ENCODE results near the gene ZSCAN22. TPM values are rescaled to one million over a fixed set of nuclear protein-coding genes. Genes with fewer than 3 reads are reported as not detected.

The ZSCAN22 gene
- 1.2 TPM for total RNA-seq
- polyA plus RNA-seq = 1.2 TPM
- long read RNA-seq, donor 1 = 0 reads
- long read RNA-seq, donor 2, full-length matches to known transcripts = 1 of 1 reads
- long read RNA-seq, donor 2, partial matches to known transcripts = 0 of 1 reads
- long read RNA-seq, donor 2, other reads (novel, unspliced or antisense) = 0 of 1 reads
- long read RNA-seq, donor 3, full-length matches to known transcripts = 1 of 1 reads
- long read RNA-seq, donor 3, partial matches to known transcripts = 0 of 1 reads
- long read RNA-seq, donor 3, other reads (novel, unspliced or antisense) = 0 of 1 reads
- long read RNA-seq, donor 4 = 0 reads
- long read RNA-seq, donor 5, full-length matches to known transcripts = 1 of 1 reads
- long read RNA-seq, donor 5, partial matches to known transcripts = 0 of 1 reads
- long read RNA-seq, donor 5, other reads (novel, unspliced or antisense) = 0 of 1 reads
- long read RNA-seq, donor 6 = 0 reads
- long read RNA-seq, donor 7 = 0 reads
- long read RNA-seq, donor 8 = 0 reads
- long read RNA-seq, donor 9, partial matches to known transcripts = 0 of 43 reads
- long read RNA-seq, donor 9, other reads (novel, unspliced or antisense) = 43 of 43 reads
- long read RNA-seq, donor 10 = 0 reads

GRCh38 chr19:58326914-58327726, at the start of gene ZSCAN22:
TSS of gene ZSCAN22 (plus strand) at chr19:58326994. CDS start at chr19:58334803, 7,809 bp downstream.
- Histone ChIP-seq H3K4me1 (ENCODE audit: control insufficient read depth in 2 of 2, insufficient read depth in 2 of 2, low read length in 2 of 2) (peaks cover 10 to 18% of the 10 kb centered on the region in 2 donors), H3K4me3 (ENCODE audit: low read length in 2 of 2) (peak within 1 kb of the TSS; percentile 78 to 94), H3K27me3 (ENCODE audit: control insufficient read depth in 2 of 2, insufficient read depth in 1 of 2, low read length in 1 of 2) (no peaks in the 10 kb centered on the region), H3K36me3 (ENCODE audit: control insufficient read depth in 2 of 2, insufficient read depth in 2 of 2, low read length in 1 of 2) (no peaks in the 10 kb centered on the region), H3K27ac (ENCODE audit: low read depth in 1 of 2, low read length in 1 of 2) (peak within 1 kb of the TSS; percentile 55 to 84), H3K9me3 (ENCODE audit: control insufficient read depth in 2 of 2, insufficient read depth in 1 of 2, low read length in 1 of 2) (no peaks in the 10 kb centered on the region)
- peak; percentile 80 to 96 (median 91) for DNase-seq (ENCODE audit: low read depth in 6 of 9, low spot score in 9 of 9)
- WGBS = 1% methylated on average over 62 of the region's 62 CpGs

GRCh38 chr19:58277197-58277596, 49.6 kb upstream of the ZSCAN22 start:
- Histone ChIP-seq H3K36me3 (ENCODE audit: control insufficient read depth in 2 of 2, insufficient read depth in 2 of 2, low read length in 1 of 2) (peaks cover 13 to 36% of the 10 kb centered on the region in 2 donors), H3K27me3 (ENCODE audit: control insufficient read depth in 2 of 2, insufficient read depth in 1 of 2, low read length in 1 of 2) (no peaks in the 10 kb centered on the region), H3K4me1 (ENCODE audit: control insufficient read depth in 2 of 2, insufficient read depth in 2 of 2, low read length in 2 of 2) (peaks cover 12 to 18% of the 10 kb centered on the region in 2 donors), H3K4me3 (ENCODE audit: low read length in 2 of 2) (no peak overlapping the region), H3K27ac (ENCODE audit: low read depth in 1 of 2, low read length in 1 of 2) (no peak overlapping the region), H3K9me3 (ENCODE audit: control insufficient read depth in 2 of 2, insufficient read depth in 1 of 2, low read length in 1 of 2) (peaks cover 2 to 48% of the 10 kb centered on the region in 2 donors)
- WGBS = 99% methylated on average over 7 of the region's 7 CpGs
- no peak for DNase-seq (ENCODE audit: low read depth in 6 of 9, low spot score in 9 of 9)

DNA sequence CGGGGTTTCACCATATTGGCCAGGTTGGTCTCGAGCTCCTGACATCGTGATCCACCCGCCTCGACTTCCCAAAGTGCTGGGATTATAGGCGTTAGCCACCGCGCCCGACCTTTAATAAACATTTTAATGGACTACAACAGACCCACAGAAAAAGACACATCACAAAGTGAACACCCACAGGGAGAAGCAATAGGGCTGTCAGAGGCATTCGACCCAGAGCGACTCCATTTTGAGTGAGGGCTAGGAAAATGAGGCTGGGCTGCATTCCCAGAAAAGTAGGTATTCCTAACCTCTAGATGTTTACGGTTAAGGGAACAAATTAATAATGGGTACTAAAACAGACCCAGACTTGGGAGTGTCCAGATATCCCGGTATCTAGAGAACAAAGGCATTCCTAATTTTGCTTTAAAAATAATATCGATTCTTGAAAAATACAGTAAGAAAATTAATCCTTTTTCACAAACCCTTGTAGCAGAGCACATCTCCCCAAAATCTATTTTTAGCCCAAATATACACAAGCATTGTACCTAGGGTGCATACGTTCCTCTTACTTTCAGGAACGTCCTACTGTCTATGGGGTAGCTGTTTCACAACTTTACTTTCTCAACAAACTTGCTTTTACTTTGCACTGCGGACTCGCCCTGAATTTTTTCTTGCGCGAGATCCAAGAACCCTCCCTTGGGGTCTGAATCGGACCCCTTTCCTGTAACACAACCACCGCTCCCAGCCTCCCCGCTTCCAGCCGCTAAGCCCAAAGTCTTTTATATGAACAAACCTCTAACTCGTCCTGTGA, 48.9 kb upstream of the ZSCAN22 start:
- no peak for DNase-seq (ENCODE audit: low read depth in 6 of 9, low spot score in 9 of 9)
- Histone ChIP-seq H3K9me3 (ENCODE audit: control insufficient read depth in 2 of 2, insufficient read depth in 1 of 2, low read length in 1 of 2) (peaks cover 2 to 44% of the 10 kb centered on the region in 2 donors), H3K36me3 (ENCODE audit: control insufficient read depth in 2 of 2, insufficient read depth in 2 of 2, low read length in 1 of 2) (peaks cover 13 to 33% of the 10 kb centered on the region in 2 donors), H3K4me1 (ENCODE audit: control insufficient read depth in 2 of 2, insufficient read depth in 2 of 2, low read length in 2 of 2) (peaks cover 12 to 18% of the 10 kb centered on the region in 2 donors), H3K27me3 (ENCODE audit: control insufficient read depth in 2 of 2, insufficient read depth in 1 of 2, low read length in 1 of 2) (no peaks in the 10 kb centered on the region), H3K27ac (ENCODE audit: low read depth in 1 of 2, low read length in 1 of 2) (peak overlapping the region; percentile 89 to 91), H3K4me3 (ENCODE audit: low read length in 2 of 2) (peak overlapping the region; percentile 86 to 97)
- 46% methylated on average over 25 of the region's 25 CpGs for WGBS

DNA sequence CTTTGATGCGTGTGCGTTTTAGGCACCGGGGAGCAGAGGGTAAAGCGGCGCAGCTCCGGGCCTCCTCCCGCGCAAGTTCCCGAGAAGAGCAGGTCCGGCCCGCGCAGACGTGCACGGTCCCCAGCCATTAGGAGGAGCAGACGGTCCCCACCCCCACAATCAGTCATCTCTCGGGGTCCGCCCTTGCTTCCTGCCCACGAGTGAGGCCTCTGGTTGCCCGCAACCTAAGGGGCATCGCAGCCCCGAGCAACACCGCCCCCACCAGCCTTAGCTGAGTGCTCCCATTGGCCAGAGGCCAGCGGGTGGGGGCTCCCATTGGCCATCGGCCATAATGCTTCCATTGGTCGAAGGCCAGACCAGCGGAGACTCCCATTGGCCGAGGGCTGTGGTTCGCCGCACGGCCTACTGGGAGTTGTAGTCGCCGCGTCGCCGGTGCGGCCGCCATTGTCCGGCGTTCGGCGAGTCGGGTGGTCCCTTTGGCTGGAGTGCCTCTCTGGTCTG, 48.2 kb upstream of the ZSCAN22 start, which contains the start of gene ZNF8:
ZNF8 (plus strand) TSS at position 415 of the 501 bp plus-strand sequence. CDS start 127 bp downstream, outside the sequence.
- WGBS = under 1% methylated on average over 42 of the region's 42 CpGs
- H3K36me3 ChIP-seq (ENCODE audit: control insufficient read depth in 2 of 2, insufficient read depth in 2 of 2, low read length in 1 of 2) = peaks cover 17 to 30% of the 10 kb centered on the region in 2 donors
- peaks cover 12 to 18% of the 10 kb centered on the region in 2 donors for H3K4me1 ChIP-seq (ENCODE audit: control insufficient read depth in 2 of 2, insufficient read depth in 2 of 2, low read length in 2 of 2)
- peak within 1 kb of the TSS; percentile 86 to 97 for H3K4me3 ChIP-seq (ENCODE audit: low read length in 2 of 2)
- no peaks in the 10 kb centered on the region for H3K27me3 ChIP-seq (ENCODE audit: control insufficient read depth in 2 of 2, insufficient read depth in 1 of 2, low read length in 1 of 2)
- H3K9me3 ChIP-seq (ENCODE audit: control insufficient read depth in 2 of 2, insufficient read depth in 1 of 2, low read length in 1 of 2) = peaks cover 2 to 43% of the 10 kb centered on the region in 2 donors
- DNase-seq (ENCODE audit: low read depth in 6 of 9, low spot score in 9 of 9) = peak; percentile 82 to 97 (median 89)
- peak within 1 kb of the TSS; percentile 89 to 91 for H3K27ac ChIP-seq (ENCODE audit: low read depth in 1 of 2, low read length in 1 of 2)

- peaks cover 2 to 41% of the 10 kb centered on the region in 2 donors for H3K9me3 ChIP-seq (ENCODE audit: control insufficient read depth in 2 of 2, insufficient read depth in 1 of 2, low read length in 1 of 2)
- peaks cover 12 to 18% of the 10 kb centered on the region in 2 donors for H3K4me1 ChIP-seq (ENCODE audit: control insufficient read depth in 2 of 2, insufficient read depth in 2 of 2, low read length in 2 of 2)
- peak overlapping the region; percentile 86 to 97 for H3K4me3 ChIP-seq (ENCODE audit: low read length in 2 of 2)
- H3K36me3 ChIP-seq (ENCODE audit: control insufficient read depth in 2 of 2, insufficient read depth in 2 of 2, low read length in 1 of 2) = peaks cover 16 to 26% of the 10 kb centered on the region in 2 donors
- 7% methylated on average over 60 of the region's 60 CpGs for WGBS
- H3K27ac ChIP-seq (ENCODE audit: low read depth in 1 of 2, low read length in 1 of 2) = peak overlapping the region; percentile 70 to 72
- DNase-seq (ENCODE audit: low read depth in 6 of 9, low spot score in 9 of 9) = peak in 4 of 9 donors; percentile 9 to 39 (median 28)
- no peaks in the 10 kb centered on the region for H3K27me3 ChIP-seq (ENCODE audit: control insufficient read depth in 2 of 2, insufficient read depth in 1 of 2, low read length in 1 of 2)
These were observed 47.5 kb upstream of the ZSCAN22 start for GRCh38 chr19:58279042-58279924.

DNA sequence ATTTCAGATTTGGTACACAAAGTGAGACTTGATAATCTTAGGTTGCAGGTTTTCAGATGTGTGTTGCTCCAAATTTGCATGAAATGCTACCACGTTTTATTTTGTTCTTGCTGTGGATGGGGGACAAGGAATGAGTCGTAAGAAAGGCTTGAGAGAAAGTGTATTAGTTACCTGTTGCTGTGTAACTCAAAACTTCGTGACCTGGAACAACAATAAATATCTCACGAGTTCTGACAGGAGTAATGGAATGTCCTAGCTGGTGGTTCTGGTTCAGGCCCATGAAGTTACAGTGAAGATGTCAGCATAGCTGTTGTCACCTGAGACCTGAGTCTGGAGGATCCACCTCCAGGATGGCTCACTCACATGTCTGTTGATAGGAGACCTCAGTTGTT, 46.9 kb upstream of the ZSCAN22 start:
- H3K27ac ChIP-seq (ENCODE audit: low read depth in 1 of 2, low read length in 1 of 2) = no peak overlapping the region
- H3K27me3 ChIP-seq (ENCODE audit: control insufficient read depth in 2 of 2, insufficient read depth in 1 of 2, low read length in 1 of 2) = no peaks in the 10 kb centered on the region
- 88% methylated on average over 4 of the region's 4 CpGs for WGBS
- H3K4me3 ChIP-seq (ENCODE audit: low read length in 2 of 2) = peak overlapping the region; percentile 86 to 97
- H3K36me3 ChIP-seq (ENCODE audit: control insufficient read depth in 2 of 2, insufficient read depth in 2 of 2, low read length in 1 of 2) = peaks cover 10 to 22% of the 10 kb centered on the region in 2 donors
- H3K9me3 ChIP-seq (ENCODE audit: control insufficient read depth in 2 of 2, insufficient read depth in 1 of 2, low read length in 1 of 2) = peaks cover 3 to 44% of the 10 kb centered on the region in 2 donors
- peaks cover 12 to 18% of the 10 kb centered on the region in 2 donors for H3K4me1 ChIP-seq (ENCODE audit: control insufficient read depth in 2 of 2, insufficient read depth in 2 of 2, low read length in 2 of 2)
- peak in 1 of 9 donors; percentile 15 for DNase-seq (ENCODE audit: low read depth in 6 of 9, low spot score in 9 of 9)

GRCh38 chr19:58284199-58284598, 42.6 kb upstream of the ZSCAN22 start:
- no peak for DNase-seq (ENCODE audit: low read depth in 6 of 9, low spot score in 9 of 9)
- Histone ChIP-seq H3K4me3 (ENCODE audit: low read length in 2 of 2) (no peak overlapping the region), H3K36me3 (ENCODE audit: control insufficient read depth in 2 of 2, insufficient read depth in 2 of 2, low read length in 1 of 2) (peaks cover 46 to 48% of the 10 kb centered on the region in 2 donors), H3K27me3 (ENCODE audit: control insufficient read depth in 2 of 2, insufficient read depth in 1 of 2, low read length in 1 of 2) (no peaks in the 10 kb centered on the region), H3K27ac (ENCODE audit: low read depth in 1 of 2, low read length in 1 of 2) (no peak overlapping the region), H3K9me3 (ENCODE audit: control insufficient read depth in 2 of 2, insufficient read depth in 1 of 2, low read length in 1 of 2) (peaks cover 5 to 26% of the 10 kb centered on the region in 2 donors), H3K4me1 (ENCODE audit: control insufficient read depth in 2 of 2, insufficient read depth in 2 of 2, low read length in 2 of 2) (peaks cover 12% of the 10 kb centered on the region in 2 donors)
- WGBS = 98% methylated on average over 7 of the region's 7 CpGs
